Ectodermal cell (in vitro differentiated cells): ENCODE data around the gene GPR22.

Experiments used
- H3K27ac ChIP-seq: 2 replicates; pipeline ENCODE4 v1.7.0; 2013; ENCODE audit warnings: mild to moderate bottlenecking, low read depth, low read length; ENCODE audit not compliant: insufficient read depth, poor library complexity, severe bottlenecking
- H3K27me3 ChIP-seq: 2 replicates; pipeline ENCODE4 v1.7.0; 2013; ENCODE audit warnings: mild to moderate bottlenecking, low read length; ENCODE audit not compliant: insufficient read depth, control insufficient read depth, poor library complexity, severe bottlenecking
- H3K36me3 ChIP-seq: one replicate; pipeline ENCODE4 v1.7.0; 2013; ENCODE audit warnings: low read length; ENCODE audit not compliant: control insufficient read depth, insufficient read depth
- H3K4me1 ChIP-seq: one replicate; pipeline ENCODE4 v1.7.0; 2013; ENCODE audit warnings: low read length; ENCODE audit not compliant: control insufficient read depth, insufficient read depth
- H3K4me3 ChIP-seq: 2 replicates; pipeline ENCODE4 v1.7.0; 2013; ENCODE audit warnings: low read depth, low read length, control low read depth; ENCODE audit not compliant: insufficient read depth
- H3K9me3 ChIP-seq: 2 replicates; pipeline ENCODE4 v1.7.0; 2013; ENCODE audit warnings: mild to moderate bottlenecking, low read length, moderate library complexity; ENCODE audit not compliant: control insufficient read depth
- WGBS, 2 experiments: methylation state at CpG; one replicate each; pipeline ENCODE4 v1.1.7; 2013; ENCODE audit warnings: missing lambda C conversion rate in 2 of 2; 5-methylcytosine and 5-hydroxymethylcytosine counted together

GPR22 gene

DNA sequence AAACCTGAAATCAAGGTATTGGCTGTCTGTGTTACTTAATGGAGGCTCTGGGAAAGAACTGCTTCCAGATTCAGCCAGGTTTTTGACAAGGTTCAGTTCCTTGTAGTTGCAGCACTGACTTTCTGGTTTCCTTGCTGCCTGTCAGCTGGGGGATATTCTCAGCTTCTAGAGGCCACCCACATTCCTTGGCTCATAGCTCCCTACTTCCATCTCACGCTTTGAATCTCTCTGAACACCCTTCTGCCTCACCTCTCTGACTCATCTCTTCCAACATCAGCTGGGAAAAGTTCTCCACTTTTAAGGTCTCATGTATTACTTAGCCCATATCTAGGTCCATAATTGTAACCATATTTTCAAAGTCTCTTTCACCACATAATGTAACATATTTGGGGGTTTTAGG is 22.9 kb upstream of the GPR22 start:
- 88 to 93% methylated on average over 1 of the region's 1 CpG for WGBS, 2 experiments
- H3K4me3 ChIP-seq, result no peak overlapping the region

DNA sequence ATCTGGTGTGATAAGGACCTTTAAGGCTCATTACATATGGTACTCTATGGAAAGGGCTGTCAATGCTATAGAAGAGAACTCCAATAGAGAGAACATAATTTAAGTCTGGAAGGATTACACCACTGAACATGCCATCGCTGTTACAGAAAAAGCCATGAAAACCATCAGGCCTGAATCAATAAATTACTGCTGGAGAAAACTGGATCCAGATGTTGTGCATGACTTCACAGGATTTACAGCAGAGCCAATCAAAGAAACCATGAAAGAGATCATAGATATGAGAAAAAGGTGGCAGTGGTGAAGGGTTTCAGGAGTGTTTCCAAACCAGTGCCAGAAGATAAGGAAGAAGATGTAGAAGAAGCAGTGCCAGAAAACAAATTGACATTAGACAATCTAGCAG is 18.9 kb upstream of the GPR22 start:
- H3K9me3 ChIP-seq, result no peaks in the 10 kb centered on the region
- H3K36me3 ChIP-seq, result no peaks in the 10 kb centered on the region
- 94% methylated on average over 1 of the region's 1 CpG for WGBS, 2 experiments
- H3K27me3 ChIP-seq, result no peaks in the 10 kb centered on the region
- no peaks in the 10 kb centered on the region for H3K4me1 ChIP-seq
- no peak overlapping the region for H3K27ac ChIP-seq
- no peak overlapping the region for H3K4me3 ChIP-seq

More for the DNA sequence above, 22.9 kb upstream of the GPR22 start:
- H3K4me1 ChIP-seq, result no peaks in the 10 kb centered on the region
- H3K27ac ChIP-seq, result no peak overlapping the region
- H3K9me3 ChIP-seq, result no peaks in the 10 kb centered on the region
- no peaks in the 10 kb centered on the region for H3K27me3 ChIP-seq
- H3K36me3 ChIP-seq, result peaks cover 2% of the 10 kb centered on the region

DNA sequence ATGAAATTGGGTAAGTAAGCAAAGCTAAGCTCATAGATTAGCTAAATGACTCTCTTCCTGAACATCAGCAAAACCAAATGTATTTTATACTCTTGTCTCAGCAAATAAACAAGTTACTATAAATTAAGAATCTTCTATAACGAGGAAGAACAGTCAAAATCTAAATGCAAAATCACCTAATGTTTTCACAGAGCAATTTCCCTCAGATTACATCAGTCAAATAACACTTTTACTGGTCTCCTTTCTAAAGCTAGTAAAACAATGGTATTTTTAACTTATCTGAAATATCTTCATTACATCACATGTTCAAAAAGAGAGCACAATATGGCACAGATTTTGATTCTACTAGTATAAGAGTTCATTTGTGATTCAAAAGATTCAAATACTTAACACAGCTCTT is 16.5 kb upstream of the GPR22 start:
- Histone ChIP-seq H3K27me3 (no peaks in the 10 kb centered on the region), H3K9me3 (no peaks in the 10 kb centered on the region), H3K27ac (no peak overlapping the region), H3K4me1 (no peaks in the 10 kb centered on the region), H3K36me3 (no peaks in the 10 kb centered on the region), H3K4me3 (no peak overlapping the region)
- 94 to 100% methylated on average over 1 of the region's 1 CpG for WGBS, 2 experiments

DNA sequence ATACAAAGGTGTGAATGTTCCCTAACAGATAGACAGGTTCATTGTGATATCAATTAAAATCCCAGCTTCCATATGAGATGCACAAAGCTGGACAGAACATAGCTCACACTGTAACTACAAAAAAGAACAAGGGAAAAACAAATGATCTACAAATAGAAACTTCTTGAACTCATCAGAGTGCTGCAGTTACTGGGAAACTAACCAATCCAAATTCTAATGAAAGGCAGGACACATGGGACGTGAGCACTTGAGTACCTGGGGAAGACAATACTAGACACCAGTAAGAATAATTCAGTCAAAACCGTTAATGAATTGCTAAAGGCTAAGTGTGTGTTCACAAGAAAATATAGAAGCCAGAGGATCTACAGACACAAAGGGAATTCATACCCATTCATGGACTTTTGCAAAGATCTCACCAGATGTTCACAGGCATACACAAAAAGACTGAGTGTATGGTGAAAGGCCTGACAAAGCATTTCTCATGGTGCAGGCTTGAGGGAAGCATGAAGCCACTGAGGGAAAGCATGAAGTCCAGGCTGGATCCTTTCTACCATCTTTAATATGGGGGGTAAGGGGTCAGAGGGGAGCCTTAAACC is 7.8 kb upstream of the GPR22 start:
- H3K27ac ChIP-seq, result no peak overlapping the region
- H3K36me3 ChIP-seq, result no peaks in the 10 kb centered on the region
- no peaks in the 10 kb centered on the region for H3K27me3 ChIP-seq
- no peaks in the 10 kb centered on the region for H3K9me3 ChIP-seq
- WGBS, 2 experiments, result 86 to 96% methylated on average over 2 of the region's 2 CpGs
- peaks cover 5% of the 10 kb centered on the region for H3K4me1 ChIP-seq
- no peak overlapping the region for H3K4me3 ChIP-seq

DNA sequence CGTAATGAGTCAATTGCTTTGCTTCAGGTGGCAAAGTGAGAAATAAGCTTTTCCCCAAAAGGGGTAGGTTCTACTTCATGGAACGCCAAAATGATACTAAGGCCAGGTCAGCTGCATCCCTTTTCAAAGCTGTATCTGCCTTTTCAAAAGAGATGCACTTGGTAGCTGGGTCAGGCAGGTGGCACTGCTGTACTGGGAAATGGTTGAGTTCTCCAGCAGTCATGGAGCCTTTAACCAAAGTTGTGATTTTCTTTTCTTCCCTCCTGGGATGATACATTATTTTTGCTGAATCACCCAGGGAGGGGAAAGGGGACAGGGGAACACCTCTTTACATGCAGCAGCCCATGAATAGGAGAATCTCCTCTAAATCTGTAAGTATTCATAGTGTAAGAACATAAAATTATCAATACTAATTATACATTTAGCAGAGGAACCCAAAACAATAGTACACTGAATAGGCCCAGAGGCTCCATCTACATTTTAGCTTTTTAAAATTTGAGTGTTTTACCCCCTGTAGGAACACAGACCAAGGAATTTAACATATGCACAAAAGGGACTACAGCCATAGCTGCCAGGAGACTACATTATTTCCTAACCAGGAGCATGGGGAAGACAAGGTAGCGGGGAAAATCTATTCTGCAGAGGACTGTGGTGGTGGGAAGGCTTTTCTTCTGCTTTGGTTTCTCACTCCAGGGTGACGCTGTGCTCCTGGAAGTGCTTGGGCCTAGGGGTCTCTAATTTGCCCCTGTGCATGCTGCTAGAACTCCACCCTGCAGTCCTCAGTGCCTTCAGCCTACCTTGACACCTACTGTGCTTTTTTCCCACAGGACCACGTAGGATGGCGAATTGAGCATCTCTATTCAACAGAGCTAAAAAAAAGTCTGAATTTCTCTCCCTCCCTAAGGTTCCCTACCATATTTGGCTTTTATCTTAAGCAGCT is 6.4 kb upstream of the GPR22 start:
- Histone ChIP-seq H3K9me3 (no peaks in the 10 kb centered on the region), H3K27me3 (no peaks in the 10 kb centered on the region), H3K36me3 (no peaks in the 10 kb centered on the region), H3K4me3 (no peak overlapping the region), H3K4me1 (peaks cover 5% of the 10 kb centered on the region), H3K27ac (no peak overlapping the region)
- WGBS, 2 experiments, result 63 to 69% methylated on average over 6 of the region's 6 CpGs

DNA sequence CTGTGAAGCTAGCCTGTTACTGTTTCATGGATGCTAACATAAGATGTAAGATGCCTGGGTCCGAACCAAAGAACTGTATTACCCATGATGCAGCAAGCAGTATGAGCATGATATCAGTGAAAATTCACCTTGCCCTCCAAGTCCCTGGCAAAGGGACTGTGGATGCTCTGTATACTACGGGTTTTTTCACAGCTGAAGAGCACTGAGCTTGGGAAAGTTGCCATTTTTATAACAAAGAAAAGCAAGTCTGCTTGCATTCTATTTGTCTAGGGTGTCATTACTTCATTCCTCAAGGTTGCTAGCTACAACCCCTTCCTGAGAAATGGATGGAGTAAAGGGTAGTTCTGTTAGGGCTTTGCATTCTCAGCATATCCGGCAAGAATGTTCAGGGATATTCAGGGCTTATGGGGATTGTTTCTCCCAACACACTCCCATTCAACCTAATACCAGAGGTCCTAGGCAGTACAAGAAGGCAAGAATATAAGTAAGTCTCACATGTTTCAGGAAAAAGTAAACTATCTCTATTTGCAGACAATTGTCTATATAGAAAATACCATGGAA is 5.1 kb upstream of the GPR22 start:
- WGBS, 2 experiments, result 86 to 88% methylated on average over 2 of the region's 3 CpGs
- H3K4me3 ChIP-seq, result no peak overlapping the region
- no peaks in the 10 kb centered on the region for H3K36me3 ChIP-seq
- H3K4me1 ChIP-seq, result peaks cover 5% of the 10 kb centered on the region
- H3K27ac ChIP-seq, result no peak overlapping the region
- H3K27me3 ChIP-seq, result no peaks in the 10 kb centered on the region
- no peaks in the 10 kb centered on the region for H3K9me3 ChIP-seq

DNA sequence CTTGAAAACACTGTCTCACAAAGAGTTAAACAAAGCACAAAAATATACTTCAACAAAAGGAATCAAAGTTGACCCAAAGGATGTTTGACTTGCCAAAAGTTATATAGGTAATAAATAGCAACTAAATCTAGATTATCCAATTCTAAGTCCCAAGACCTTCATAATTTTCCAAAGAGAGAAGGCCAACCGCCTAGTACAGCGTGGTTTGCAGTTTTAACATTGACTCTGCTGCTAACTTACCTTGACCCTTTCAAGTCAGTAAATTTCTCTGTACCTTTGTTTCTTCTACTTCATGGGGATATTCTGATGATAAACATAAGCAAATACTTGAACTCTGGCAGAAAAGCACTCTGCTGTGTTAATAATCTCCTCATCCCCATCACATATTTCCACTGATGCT is 1.9 kb upstream of the GPR22 start:
- Histone ChIP-seq H3K4me3 (no peak overlapping the region), H3K27ac (no peak overlapping the region), H3K4me1 (peaks cover 5% of the 10 kb centered on the region), H3K9me3 (no peaks in the 10 kb centered on the region), H3K36me3 (no peaks in the 10 kb centered on the region), H3K27me3 (no peaks in the 10 kb centered on the region)
- 93 to 98% methylated on average over 2 of the region's 2 CpGs for WGBS, 2 experiments

DNA sequence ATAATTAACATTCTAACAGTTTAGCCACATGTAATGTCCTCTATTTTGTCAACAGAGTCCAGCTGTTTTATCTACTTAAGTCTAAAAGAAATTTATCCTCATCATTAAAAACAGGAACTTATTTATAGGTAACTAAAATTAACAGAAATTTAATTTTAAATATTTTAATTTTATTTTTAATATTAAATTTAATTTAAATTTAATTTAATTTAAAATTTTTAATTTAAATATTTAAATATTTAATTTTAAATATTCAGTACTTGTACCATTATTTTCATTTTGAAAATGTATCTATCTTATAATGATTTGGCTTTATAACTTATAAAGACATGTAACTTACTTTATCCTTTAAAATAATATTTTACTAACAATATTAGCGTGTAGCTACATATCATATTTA is 1.0 kb upstream of the GPR22 start:
- Histone ChIP-seq H3K4me3 (no peak overlapping the region), H3K9me3 (no peaks in the 10 kb centered on the region), H3K27me3 (no peaks in the 10 kb centered on the region), H3K36me3 (no peaks in the 10 kb centered on the region), H3K4me1 (peaks cover 1% of the 10 kb centered on the region), H3K27ac (no peak overlapping the region)
- no CpG with 5 or more reads among the region's 1 CpG for WGBS, 2 experiments

DNA sequence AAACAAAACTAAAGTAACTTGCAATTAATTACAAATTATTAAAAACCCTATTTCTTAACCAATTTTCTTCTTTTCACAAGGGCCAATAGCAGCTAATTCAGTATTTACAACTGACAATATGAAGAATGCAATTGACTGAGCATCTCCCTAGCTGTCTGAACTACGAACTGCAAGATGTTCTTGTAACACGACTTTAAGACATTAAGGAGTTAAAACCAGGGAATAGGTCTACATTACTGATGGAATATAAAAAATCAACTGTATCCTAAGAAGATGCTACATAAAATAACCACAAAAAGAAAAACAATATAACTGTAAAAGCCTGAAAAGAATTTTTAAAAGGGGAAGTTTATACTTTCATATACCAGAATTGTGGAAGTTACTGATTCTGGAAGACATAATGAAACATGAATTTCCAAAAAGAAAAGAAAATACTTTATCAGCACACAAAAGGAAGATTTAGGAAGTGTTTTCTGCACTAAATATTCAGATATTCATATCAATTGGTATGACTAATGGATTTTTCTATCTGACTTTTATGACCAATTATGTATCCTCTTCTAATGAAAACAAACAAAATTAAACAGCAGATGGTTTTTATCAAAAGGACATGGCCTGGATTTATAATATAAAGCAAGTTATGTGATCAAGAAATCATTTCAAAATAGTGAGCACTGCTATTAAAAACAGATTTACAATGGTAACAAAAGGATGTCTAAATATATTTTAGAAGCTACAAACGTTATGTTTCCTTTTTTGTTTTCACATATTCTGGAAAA is 1.6 kb downstream of the GPR22 start:
- no peak overlapping the region for H3K4me3 ChIP-seq
- H3K9me3 ChIP-seq, result no peaks in the 10 kb centered on the region
- WGBS, 2 experiments, result 85 to 89% methylated on average over 2 to 3 of the region's 3 CpGs

DNA sequence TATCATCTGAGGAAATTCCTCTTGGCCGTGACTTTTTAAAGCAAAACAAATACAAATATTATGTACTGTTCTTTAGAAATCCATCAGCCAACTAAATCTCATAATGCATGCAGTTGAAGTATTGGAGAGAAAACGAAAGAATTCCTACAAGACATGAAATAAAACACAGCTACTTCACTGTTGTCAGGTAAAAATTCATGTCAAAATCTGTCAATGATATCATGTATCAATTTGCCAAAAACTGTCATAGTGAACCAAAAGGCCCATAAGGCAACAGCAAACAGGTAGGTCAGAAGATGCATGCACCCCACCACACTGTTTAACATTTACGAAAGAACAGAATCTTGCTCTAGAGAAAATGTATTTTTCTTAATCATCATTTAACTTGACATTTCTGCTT is 2.3 kb downstream of the GPR22 start:
- no peaks in the 10 kb centered on the region for H3K4me1 ChIP-seq
- WGBS, 2 experiments, result 96 to 100% methylated on average over 1 to 3 of the region's 3 CpGs
- no peaks in the 10 kb centered on the region for H3K36me3 ChIP-seq
- H3K9me3 ChIP-seq, result no peaks in the 10 kb centered on the region
- H3K27ac ChIP-seq, result no peak overlapping the region
- no peak overlapping the region for H3K4me3 ChIP-seq
- H3K27me3 ChIP-seq, result no peaks in the 10 kb centered on the region

More for the DNA sequence above, 1.6 kb downstream of the GPR22 start:
- Histone ChIP-seq H3K36me3 (no peaks in the 10 kb centered on the region), H3K27ac (no peak overlapping the region), H3K4me1 (no peaks in the 10 kb centered on the region), H3K27me3 (no peaks in the 10 kb centered on the region)
